Upper lobe of left lung (tissue), 6 donors: ENCODE results near the gene SKIL. TPM values are rescaled to one million over a fixed set of nuclear protein-coding genes. Genes with fewer than 3 reads are reported as not detected.

ENCODE experiments used
- ATAC-seq, 2 donors: fragments of 200-7000 bp; cut with Tn5 transposase; one replicate each; pipeline ENCODE4 v1.9.1; 2022; ENCODE audit warnings: mild to moderate bottlenecking in 2 of 2, moderate library complexity in 2 of 2; ENCODE audit not compliant: low FRiP score in 2 of 2
- DNase-seq, 2 donors: peaks; one replicate each; pipeline ENCODE4 v3.0.0-alpha.2; 2019 to 2020
- H3K27ac ChIP-seq, 4 donors: fragments of 200-600 bp; sonication (generic); one replicate each; pipeline ENCODE4 v1.5.1; 2016 to 2019
- H3K27me3 ChIP-seq, 4 donors: fragments of 200-600 bp; sonication (generic); one replicate each; pipeline ENCODE4 v1.5.1; 2017 to 2019
- H3K36me3 ChIP-seq, 4 donors: fragments of 200-600 bp; sonication (generic); one replicate each; pipeline ENCODE4 v1.5.1; 2016 to 2019
- H3K4me1 ChIP-seq, 4 donors: fragments of 200-600 bp; sonication (generic); one replicate each; pipeline ENCODE4 v1.5.1; 2018 to 2019
- H3K4me3 ChIP-seq, 4 donors: fragments of 200-600 bp; sonication (generic); one replicate each; pipeline ENCODE4 v1.5.1; 2017 to 2019; ENCODE audit warnings: mild to moderate bottlenecking in 2 of 4, moderate library complexity in 1 of 4
- H3K9me3 ChIP-seq, 4 donors: fragments of 200-600 bp; sonication (generic); one replicate each; pipeline ENCODE4 v1.5.1; 2018 to 2019
- EP300 ChIP-seq, 4 donors: sonication (generic); formaldehyde crosslinking; IDR thresholded peaks; one replicate each; pipeline ENCODE4 v1.5.1; 2017; ENCODE audit warnings: antibody characterized with exemption in 4 of 4, control low read depth in 2 of 4
- POLR2A ChIP-seq, 4 donors: fragments of 450-650 bp; IDR thresholded peaks; one replicate each; pipeline ENCODE4 v1.5.1; 2016 to 2017; ENCODE audit warnings: antibody characterized with exemption in 4 of 4, mild to moderate bottlenecking in 2 of 4
- POLR2AphosphoS5 ChIP-seq, 2 donors: sonication (generic); formaldehyde crosslinking; IDR thresholded peaks; one replicate each; pipeline ENCODE4 v1.5.1; 2017; ENCODE audit warnings: antibody characterized with exemption in 2 of 2
- WGBS, 2 donors: methylation state at CpG; one replicate each; pipeline ENCODE4 v1.1.5; 2017 to 2018; 5-methylcytosine and 5-hydroxymethylcytosine counted together
- total RNA-seq, 6 donors: library from RNA; depleted of rRNA in 4 of 6; stranded (reverse); fragments of >200 nt in 4 of 6; gene quantifications; one replicate each; pipeline versions ENCODE4 v1.1.0 to v1.2.1, GENCODE V29; 2016 to 2021
- TF ChIP-seq, protein P1 (sequence below), 6 experiments: fragments of 450-650 bp in 4 of 6; fragments of 200-600 bp in 2 of 6; sonication (generic) in 2 of 6; IDR thresholded peaks; one replicate each; pipeline ENCODE4 v1.5.1; 2016 to 2019; ENCODE audit warnings: antibody characterized with exemption in 6 of 6
- donor health status: DM: no; HTN: no; CAD: no; lungs with moderate emphysema.
- donor health status: DM: no; HTN: yes; CAD: no; lungs with severe emphysema.

Gene SKIL
- total RNA-seq, 6 donors from 2014 or later: 26.2 to 80.8 (median 69.3) TPM

DNA sequence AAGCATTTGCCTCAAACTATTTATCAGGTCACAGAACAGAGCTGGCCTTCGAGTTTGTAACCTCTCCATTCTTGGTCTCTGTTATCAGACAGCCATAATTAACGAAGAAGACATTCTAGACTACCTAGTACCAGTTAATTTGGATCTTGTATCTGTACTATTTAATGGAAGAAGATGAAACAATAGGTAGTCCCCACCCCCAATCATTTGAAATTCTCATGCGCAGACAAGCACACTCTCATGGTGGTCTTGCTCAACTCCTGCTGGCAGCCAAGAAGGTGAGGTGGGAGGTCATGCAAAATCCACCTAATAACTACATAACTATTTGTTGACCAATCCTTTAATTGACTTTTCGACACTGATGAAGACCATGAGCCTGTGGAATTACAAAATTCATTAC, 2.8 kb upstream of the SKIL start:
- Histone ChIP-seq H3K27me3 (no peaks in the 10 kb centered on the region), H3K27ac (peak overlapping the region in 1 of 4 donors; percentile 100), H3K4me3 (no peak overlapping the region), H3K4me1 (peaks cover 16 to 28% (median 22%) of the 10 kb centered on the region in 4 donors), H3K36me3 (peaks cover 0 to 2% (median 0%) of the 10 kb centered on the region in 4 donors), H3K9me3 (no peaks in the 10 kb centered on the region)
- no peak for TF ChIP-seq POLR2AphosphoS5 (IDR thresholded peaks at IDR 0.05)
- 91 to 93% methylated on average over 4 of the region's 4 CpGs for WGBS, 2 donors
- no peak for ATAC-seq
- DNase-seq: no peak

DNA sequence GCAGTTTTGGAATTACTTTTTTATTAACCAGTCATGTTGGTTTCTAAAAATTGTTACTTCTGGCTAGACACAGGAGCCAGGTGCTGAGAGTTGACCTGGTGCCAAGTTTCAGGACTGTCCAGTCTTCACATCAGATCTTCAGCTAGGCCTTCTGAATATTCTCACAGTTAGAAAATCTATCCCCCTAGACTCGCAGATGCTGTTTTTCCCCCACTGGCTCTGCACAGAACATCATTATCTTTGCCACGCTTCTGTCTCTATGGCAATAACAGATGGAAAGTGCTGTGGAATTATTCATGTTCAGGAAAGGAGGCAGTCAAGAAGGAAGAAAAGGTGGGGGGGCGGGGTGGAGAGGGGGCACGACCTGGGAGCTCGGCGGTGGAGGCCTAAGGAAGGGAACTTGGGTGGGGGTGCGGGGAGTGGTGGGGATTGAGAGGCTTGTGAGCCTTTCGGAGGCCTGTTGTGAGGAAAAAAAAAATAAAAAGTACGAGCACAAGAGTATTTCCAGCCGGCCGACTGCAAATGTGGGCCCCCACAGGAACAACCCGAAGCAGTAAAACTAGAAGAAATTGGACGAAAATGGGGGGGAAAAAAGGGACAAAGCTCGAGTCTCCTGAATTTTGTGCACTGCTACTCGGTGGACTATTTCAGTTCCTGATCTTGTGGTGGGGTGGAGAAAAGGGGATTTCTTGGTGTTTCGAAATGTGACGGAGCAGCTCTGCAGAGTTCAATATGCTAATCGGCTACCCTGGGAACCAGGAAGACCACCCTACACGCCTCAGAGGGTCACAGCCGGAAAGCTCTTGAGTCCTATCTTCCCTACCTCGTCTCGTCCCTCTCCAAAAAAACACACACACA, 1.5 kb upstream of the SKIL start:
- peak in 1 of 2 donors; percentile 3 for ATAC-seq
- Histone ChIP-seq H3K27ac (peak overlapping the region; percentile 99 to 100 (median 100)), H3K4me3 (peak overlapping the region; percentile 27 to 99 (median 92)), H3K36me3 (peaks cover 0 to 13% (median 4%) of the 10 kb centered on the region in 4 donors), H3K9me3 (no peaks in the 10 kb centered on the region), H3K27me3 (no peaks in the 10 kb centered on the region), H3K4me1 (peaks cover 28 to 35% (median 31%) of the 10 kb centered on the region in 4 donors)
- 5 to 6% methylated on average over 22 of the region's 22 CpGs for WGBS, 2 donors
- no peak for TF ChIP-seq POLR2A (IDR thresholded peaks at IDR 0.05)
- no peak for TF ChIP-seq EP300 (IDR thresholded peaks at IDR 0.05)
- TF ChIP-seq, protein P1, sequence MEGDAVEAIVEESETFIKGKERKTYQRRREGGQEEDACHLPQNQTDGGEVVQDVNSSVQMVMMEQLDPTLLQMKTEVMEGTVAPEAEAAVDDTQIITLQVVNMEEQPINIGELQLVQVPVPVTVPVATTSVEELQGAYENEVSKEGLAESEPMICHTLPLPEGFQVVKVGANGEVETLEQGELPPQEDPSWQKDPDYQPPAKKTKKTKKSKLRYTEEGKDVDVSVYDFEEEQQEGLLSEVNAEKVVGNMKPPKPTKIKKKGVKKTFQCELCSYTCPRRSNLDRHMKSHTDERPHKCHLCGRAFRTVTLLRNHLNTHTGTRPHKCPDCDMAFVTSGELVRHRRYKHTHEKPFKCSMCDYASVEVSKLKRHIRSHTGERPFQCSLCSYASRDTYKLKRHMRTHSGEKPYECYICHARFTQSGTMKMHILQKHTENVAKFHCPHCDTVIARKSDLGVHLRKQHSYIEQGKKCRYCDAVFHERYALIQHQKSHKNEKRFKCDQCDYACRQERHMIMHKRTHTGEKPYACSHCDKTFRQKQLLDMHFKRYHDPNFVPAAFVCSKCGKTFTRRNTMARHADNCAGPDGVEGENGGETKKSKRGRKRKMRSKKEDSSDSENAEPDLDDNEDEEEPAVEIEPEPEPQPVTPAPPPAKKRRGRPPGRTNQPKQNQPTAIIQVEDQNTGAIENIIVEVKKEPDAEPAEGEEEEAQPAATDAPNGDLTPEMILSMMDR (IDR thresholded peaks at IDR 0.05): no peak
- TF ChIP-seq POLR2AphosphoS5 (IDR thresholded peaks at IDR 0.05): no peak
- peak; percentile 21 to 30 for DNase-seq

DNA sequence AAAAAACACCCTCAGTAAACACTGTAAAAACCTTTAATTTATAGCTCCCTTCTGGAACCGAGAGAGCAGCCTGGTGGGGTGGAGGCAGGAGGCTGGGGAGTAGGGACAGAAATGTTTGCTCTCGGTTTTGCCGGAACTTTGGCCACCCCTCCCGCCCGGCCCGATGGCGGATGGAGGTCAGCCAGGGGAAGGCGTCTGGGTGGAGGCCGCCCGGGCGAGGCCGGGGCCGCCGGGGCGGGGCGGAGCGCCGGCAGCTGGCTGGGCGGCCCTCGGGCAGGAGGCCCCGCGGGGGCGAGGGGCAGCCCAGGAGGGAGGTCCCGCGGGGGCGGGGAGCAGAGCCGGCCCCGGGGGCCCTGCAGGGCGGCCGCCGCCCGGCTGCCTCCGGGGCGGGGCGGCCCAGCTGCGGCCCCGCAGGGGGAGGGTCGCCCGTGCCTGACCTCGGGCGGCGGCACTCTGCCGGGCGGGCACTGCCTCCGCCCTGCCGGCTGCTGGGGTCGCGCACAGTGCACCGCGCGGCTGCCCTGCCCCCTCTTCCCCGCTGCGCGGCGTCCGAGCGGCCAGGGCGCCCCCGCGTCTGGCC, 829 bp upstream of the SKIL start:
- TF ChIP-seq, protein P1 (IDR thresholded peaks at IDR 0.05): peak in 3 of 6 experiments; percentile 15 to 36 (median 25)
- TF ChIP-seq POLR2A (IDR thresholded peaks at IDR 0.05) (peak in 2 of 4 donors; percentile 55 to 61), EP300 (IDR thresholded peaks at IDR 0.05) (peak in 1 of 4 donors; percentile 3), POLR2AphosphoS5 (IDR thresholded peaks at IDR 0.05) (peak; percentile 31 to 43)
- Histone ChIP-seq H3K27ac (peak overlapping the region; percentile 99 to 100 (median 100)), H3K36me3 (peaks cover 0 to 19% (median 4%) of the 10 kb centered on the region in 4 donors), H3K9me3 (no peaks in the 10 kb centered on the region), H3K4me1 (peaks cover 31 to 42% (median 36%) of the 10 kb centered on the region in 4 donors), H3K4me3 (peak overlapping the region; percentile 27 to 99 (median 92)), H3K27me3 (no peaks in the 10 kb centered on the region)
- ATAC-seq: peak; percentile 83 to 87
- 0 to 1% methylated on average over 2 to 24 of the region's 60 CpGs for WGBS, 2 donors
- DNase-seq: peak; percentile 82 to 96

DNA sequence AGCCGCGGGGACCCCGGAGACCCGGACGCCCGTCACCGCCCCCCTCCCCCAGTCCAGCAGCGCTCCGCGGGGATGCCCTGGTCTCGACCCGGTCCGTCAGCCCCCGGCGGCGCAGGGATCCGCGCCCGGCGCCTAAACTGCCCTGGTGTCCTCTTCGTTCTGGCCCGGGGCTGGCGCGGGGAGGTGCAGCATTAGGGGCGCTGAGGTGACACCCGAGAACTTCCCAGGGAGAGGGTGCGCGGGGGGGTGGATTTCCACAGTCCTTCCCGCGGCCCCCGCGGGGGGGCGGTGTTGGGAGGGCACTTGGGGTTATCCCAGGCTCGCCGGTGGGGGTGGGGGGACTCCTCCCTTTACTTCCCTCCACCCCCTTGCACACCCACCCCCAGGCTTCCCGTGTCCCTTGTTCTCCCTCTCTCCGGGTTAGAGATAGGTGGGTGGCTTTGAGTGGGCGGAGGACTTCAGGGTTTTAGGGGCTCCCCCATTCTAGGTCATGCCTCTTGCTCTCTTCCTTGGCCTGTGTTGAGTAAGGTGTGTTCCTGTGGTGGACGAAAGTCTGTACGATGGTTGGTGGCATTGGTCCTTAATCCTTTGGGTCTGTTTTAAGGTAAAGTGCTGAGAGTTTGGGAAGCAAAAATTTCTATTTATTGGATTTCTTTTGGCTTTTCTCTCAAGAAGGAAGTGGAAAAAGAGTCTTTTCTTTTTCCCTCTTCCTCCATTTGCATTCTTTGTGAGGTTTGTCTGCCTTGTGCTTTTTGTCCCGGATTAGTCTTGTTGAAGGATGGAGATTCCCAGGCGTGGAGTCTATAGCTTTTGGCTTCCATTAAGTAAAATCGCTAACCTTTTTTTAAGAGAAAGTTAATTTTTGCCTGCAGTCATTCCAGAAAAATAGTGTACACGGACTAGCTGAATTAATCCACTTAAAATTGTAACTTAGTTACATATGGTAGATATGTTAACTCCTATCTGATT, 811 bp downstream of the SKIL start:
- TF ChIP-seq, protein P1 (IDR thresholded peaks at IDR 0.05): peak in 5 of 6 experiments; percentile 32 to 49 (median 37)
- TF ChIP-seq POLR2AphosphoS5 (IDR thresholded peaks at IDR 0.05) (peak in 1 of 2 donors; percentile 52), EP300 (IDR thresholded peaks at IDR 0.05) (no peak)
- WGBS, 2 donors: 8 to 12% methylated on average over 11 to 12 of the region's 44 CpGs
- H3K4me1 ChIP-seq: peaks cover 38 to 57% (median 40%) of the 10 kb centered on the region in 4 donors

More for the DNA sequence above, 811 bp downstream of the SKIL start:
- DNase-seq (peak; percentile 89 to 97), ATAC-seq (peak; percentile 77 to 82)
- H3K4me3 ChIP-seq: peak overlapping the region; percentile 87 to 99 (median 92)
- H3K27me3 ChIP-seq: no peaks in the 10 kb centered on the region
- H3K9me3 ChIP-seq: no peaks in the 10 kb centered on the region
- peaks cover 0 to 30% (median 5%) of the 10 kb centered on the region in 4 donors for H3K36me3 ChIP-seq
- peak overlapping the region; percentile 99 to 100 (median 100) for H3K27ac ChIP-seq
